ENCODE data around the gene VTI1A. TPM values are rescaled to one million over a fixed set of nuclear protein-coding genes. Genes with fewer than 3 reads are reported as not detected.

Gene VTI1A
- polyA plus RNA-seq, 1 donor from 2014 or later: 28.7 TPM

DNA sequence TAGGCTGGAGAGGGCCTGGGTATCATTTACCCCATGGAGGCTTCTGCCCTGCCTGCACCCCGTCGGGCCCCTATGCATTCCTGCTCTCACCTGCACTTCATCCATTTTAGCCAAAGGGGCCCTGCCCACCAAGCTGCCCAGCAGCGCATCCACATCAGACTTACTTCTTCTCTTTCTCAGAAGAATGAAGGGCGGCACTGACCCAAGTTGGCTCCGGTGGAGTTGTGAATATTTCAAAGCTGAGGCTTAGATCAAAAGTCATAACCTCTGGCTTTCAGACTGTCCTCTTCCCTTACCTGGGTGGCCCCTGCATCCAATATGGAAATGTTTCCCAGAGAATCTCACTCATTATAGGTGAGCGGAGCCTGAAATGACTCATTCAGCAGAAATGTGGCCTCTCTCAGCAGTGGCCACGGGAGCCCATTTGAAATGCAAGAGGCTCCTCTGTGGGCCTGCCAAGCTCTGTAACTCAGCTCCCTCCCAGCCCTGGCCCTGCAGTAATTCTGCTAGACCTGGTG, 385.4 kb downstream of the VTI1A start:
- Histone ChIP-seq H3K27ac (ENCODE audit: low read length) (no peak overlapping the region), H3K36me3 (ENCODE audit: insufficient read depth, low read length) (no peaks in the 10 kb centered on the region), H2AFZ (ENCODE audit: low read depth, low read length) (no peak overlapping the region), H3K4me2 (ENCODE audit: low read length) (no peak overlapping the region), H3K4me3 (ENCODE audit: low read length) (no peak overlapping the region), H3K9ac (ENCODE audit: low read length) (no peak overlapping the region), H3K9me3 (ENCODE audit: low read length) (no peaks in the 10 kb centered on the region), H3K27me3 (ENCODE audit: insufficient read depth, low read depth, low read length) (no peaks in the 10 kb centered on the region), H3K79me2 (replicated peaks; ENCODE audit: insufficient read depth, low read length) (no peaks in the 10 kb centered on the region), H3K9me2 (ENCODE audit: insufficient read depth, low read length) (no peaks in the 10 kb centered on the region), H4K20me1 (ENCODE audit: insufficient read depth) (no peaks in the 10 kb centered on the region), H3F3A (ENCODE audit: insufficient read depth, low read length, poor library complexity, severe bottlenecking) (no peaks in the 10 kb centered on the region)
- no peak for TF ChIP-seq RAD21 (conservative IDR thresholded peaks at IDR 0.05)
- TF ChIP-seq, protein P1, sequence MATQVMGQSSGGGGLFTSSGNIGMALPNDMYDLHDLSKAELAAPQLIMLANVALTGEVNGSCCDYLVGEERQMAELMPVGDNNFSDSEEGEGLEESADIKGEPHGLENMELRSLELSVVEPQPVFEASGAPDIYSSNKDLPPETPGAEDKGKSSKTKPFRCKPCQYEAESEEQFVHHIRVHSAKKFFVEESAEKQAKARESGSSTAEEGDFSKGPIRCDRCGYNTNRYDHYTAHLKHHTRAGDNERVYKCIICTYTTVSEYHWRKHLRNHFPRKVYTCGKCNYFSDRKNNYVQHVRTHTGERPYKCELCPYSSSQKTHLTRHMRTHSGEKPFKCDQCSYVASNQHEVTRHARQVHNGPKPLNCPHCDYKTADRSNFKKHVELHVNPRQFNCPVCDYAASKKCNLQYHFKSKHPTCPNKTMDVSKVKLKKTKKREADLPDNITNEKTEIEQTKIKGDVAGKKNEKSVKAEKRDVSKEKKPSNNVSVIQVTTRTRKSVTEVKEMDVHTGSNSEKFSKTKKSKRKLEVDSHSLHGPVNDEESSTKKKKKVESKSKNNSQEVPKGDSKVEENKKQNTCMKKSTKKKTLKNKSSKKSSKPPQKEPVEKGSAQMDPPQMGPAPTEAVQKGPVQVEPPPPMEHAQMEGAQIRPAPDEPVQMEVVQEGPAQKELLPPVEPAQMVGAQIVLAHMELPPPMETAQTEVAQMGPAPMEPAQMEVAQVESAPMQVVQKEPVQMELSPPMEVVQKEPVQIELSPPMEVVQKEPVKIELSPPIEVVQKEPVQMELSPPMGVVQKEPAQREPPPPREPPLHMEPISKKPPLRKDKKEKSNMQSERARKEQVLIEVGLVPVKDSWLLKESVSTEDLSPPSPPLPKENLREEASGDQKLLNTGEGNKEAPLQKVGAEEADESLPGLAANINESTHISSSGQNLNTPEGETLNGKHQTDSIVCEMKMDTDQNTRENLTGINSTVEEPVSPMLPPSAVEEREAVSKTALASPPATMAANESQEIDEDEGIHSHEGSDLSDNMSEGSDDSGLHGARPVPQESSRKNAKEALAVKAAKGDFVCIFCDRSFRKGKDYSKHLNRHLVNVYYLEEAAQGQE (IDR thresholded peaks at IDR 0.05; ENCODE audit: borderline replicate concordance): no peak
- no peak for TF ChIP-seq SMC3 (conservative IDR thresholded peaks at IDR 0.05; ENCODE audit: poor library complexity)
- TF ChIP-seq, protein P2, sequence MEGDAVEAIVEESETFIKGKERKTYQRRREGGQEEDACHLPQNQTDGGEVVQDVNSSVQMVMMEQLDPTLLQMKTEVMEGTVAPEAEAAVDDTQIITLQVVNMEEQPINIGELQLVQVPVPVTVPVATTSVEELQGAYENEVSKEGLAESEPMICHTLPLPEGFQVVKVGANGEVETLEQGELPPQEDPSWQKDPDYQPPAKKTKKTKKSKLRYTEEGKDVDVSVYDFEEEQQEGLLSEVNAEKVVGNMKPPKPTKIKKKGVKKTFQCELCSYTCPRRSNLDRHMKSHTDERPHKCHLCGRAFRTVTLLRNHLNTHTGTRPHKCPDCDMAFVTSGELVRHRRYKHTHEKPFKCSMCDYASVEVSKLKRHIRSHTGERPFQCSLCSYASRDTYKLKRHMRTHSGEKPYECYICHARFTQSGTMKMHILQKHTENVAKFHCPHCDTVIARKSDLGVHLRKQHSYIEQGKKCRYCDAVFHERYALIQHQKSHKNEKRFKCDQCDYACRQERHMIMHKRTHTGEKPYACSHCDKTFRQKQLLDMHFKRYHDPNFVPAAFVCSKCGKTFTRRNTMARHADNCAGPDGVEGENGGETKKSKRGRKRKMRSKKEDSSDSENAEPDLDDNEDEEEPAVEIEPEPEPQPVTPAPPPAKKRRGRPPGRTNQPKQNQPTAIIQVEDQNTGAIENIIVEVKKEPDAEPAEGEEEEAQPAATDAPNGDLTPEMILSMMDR (IDR thresholded peaks at IDR 0.05; ENCODE audit: poor library complexity, severe bottlenecking): no peak
- TF ChIP-seq TAF1 (IDR thresholded peaks at IDR 0.05; ENCODE audit: low read depth): no peak
- no peak for TF ChIP-seq EP300 (conservative IDR thresholded peaks at IDR 0.05; ENCODE audit: poor library complexity, severe bottlenecking)
- no peak for TF ChIP-seq EZH2 (IDR thresholded peaks at IDR 0.05; ENCODE audit: borderline replicate concordance, insufficient read depth, low read length, poor library complexity, severe bottlenecking)
- no peak for TF ChIP-seq MXI1 (conservative IDR thresholded peaks at IDR 0.05; ENCODE audit: poor library complexity, severe bottlenecking)
- TF ChIP-seq POLR2AphosphoS5 (IDR thresholded peaks at IDR 0.05): no peak

DNA sequence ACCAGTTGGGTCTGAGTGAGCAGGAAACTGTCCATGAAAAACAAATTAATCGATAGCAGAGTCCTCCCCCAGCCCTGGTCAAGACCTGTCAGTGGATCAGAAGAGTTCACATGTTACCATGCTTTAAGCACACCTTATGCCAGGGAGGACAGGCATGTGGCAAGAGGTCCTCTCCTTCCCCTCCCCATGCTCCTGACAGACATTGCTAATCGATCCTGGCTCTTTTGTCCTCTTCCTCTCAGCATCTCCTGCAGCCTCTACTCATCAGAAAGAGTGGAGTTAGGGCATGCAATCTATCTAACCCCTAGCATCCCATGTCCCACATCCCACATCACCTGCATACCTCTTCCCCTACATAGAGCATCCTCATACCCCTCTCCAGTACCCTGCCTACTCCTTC, 385.9 kb downstream of the VTI1A start:
- no peaks in the 10 kb centered on the region for H3K9me2 ChIP-seq (ENCODE audit: insufficient read depth, low read length)
- no peaks in the 10 kb centered on the region for H3K36me3 ChIP-seq (ENCODE audit: insufficient read depth, low read length)
- no peaks in the 10 kb centered on the region for H3K9me3 ChIP-seq (ENCODE audit: low read length)
- H2AFZ ChIP-seq (ENCODE audit: low read depth, low read length): no peak overlapping the region
- no peaks in the 10 kb centered on the region for H3K27me3 ChIP-seq (ENCODE audit: insufficient read depth, low read depth, low read length)
- no peaks in the 10 kb centered on the region for H4K20me1 ChIP-seq (ENCODE audit: insufficient read depth)
- H3K4me2 ChIP-seq (ENCODE audit: low read length): no peak overlapping the region
- TF ChIP-seq RAD21 (conservative IDR thresholded peaks at IDR 0.05) (no peak), TAF1 (IDR thresholded peaks at IDR 0.05; ENCODE audit: low read depth) (no peak), EZH2 (IDR thresholded peaks at IDR 0.05; ENCODE audit: borderline replicate concordance, insufficient read depth, low read length, poor library complexity, severe bottlenecking) (no peak), POLR2AphosphoS5 (IDR thresholded peaks at IDR 0.05) (no peak), SMC3 (conservative IDR thresholded peaks at IDR 0.05; ENCODE audit: poor library complexity) (no peak), EP300 (conservative IDR thresholded peaks at IDR 0.05; ENCODE audit: poor library complexity, severe bottlenecking) (no peak), MXI1 (conservative IDR thresholded peaks at IDR 0.05; ENCODE audit: poor library complexity, severe bottlenecking) (no peak)
- TF ChIP-seq, protein P1 (IDR thresholded peaks at IDR 0.05; ENCODE audit: borderline replicate concordance): no peak
- TF ChIP-seq, protein P2 (IDR thresholded peaks at IDR 0.05; ENCODE audit: poor library complexity, severe bottlenecking): no peak
- H3K9ac ChIP-seq (ENCODE audit: low read length): no peak overlapping the region
- H3K79me2 ChIP-seq (replicated peaks; ENCODE audit: insufficient read depth, low read length): no peaks in the 10 kb centered on the region
- H3K4me3 ChIP-seq (ENCODE audit: low read length): no peak overlapping the region
- H3K27ac ChIP-seq (ENCODE audit: low read length): no peak overlapping the region
- no peaks in the 10 kb centered on the region for H3F3A ChIP-seq (ENCODE audit: insufficient read depth, low read length, poor library complexity, severe bottlenecking)
